ENCODE data around the gene XRCC4. TPM values are rescaled to one million over a fixed set of nuclear protein-coding genes. Genes with fewer than 3 reads are reported as not detected.

The XRCC4 gene
- total RNA-seq, 2 experiments from 2014 or later, result 12.8 to 12.9 TPM

DNA sequence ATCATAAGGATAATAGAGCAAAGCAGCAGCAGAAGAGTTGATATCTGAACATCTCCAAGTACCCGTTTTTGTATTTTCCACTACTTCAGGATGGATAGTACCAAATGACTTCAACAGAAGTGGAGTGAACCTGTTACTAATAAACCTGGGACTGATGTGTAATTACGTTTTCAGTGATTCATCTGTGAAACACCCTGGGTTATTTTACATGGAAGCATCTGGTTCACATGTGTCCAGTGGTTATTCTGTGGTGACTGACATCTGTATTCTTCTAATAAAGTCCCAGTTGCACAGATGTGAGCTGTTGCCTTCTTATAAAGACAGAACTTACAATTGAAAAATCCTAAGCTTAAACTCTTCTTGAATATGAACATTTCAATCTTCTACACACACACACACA is 254.5 kb downstream of the XRCC4 start:
- no peaks in the 10 kb centered on the region for H3K36me3 Mint-ChIP-seq (ENCODE audit: low read depth)
- CTCF ChIA-PET, result no interaction called here

DNA sequence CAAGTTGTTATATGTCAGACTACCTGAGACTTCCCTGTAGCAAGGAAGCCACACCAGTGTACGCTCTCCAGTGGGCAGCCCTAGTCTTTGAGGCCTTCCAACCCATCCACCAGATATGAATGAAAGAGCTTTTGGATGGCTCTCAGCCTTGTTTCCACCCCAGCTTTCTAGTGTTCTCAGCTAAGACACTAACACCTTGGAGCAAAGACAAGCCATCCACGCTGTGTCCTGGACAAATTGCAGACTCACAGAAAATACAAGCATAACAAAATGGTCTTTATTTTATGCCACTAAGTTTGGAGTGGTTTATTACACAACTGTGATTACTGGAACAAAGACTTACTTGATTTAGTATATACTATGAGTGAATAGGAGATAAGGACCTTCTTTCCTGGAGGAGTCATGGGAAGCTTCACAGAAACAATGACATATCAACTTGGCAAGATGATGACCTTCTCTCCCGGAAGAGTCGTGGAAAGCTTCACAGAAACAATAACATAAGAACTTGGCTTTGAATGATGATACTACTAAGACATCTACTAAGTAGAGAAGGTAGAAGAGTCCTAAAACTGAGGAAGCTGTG is 260.2 kb downstream of the XRCC4 start:
- CTCF ChIA-PET, result interaction anchor here (1.5 kb wide), 1 partner anchor 9 kb away, joined by 4 read pairs; no protein-coding TSS in a partner anchor
- POLR2A ChIA-PET, result no interaction called here
- DNase-seq (no peak), ATAC-seq (no peak)
- H3K27me3 Mint-ChIP-seq, result no peaks in the 10 kb centered on the region
- no peak overlapping the region for H3K27ac Mint-ChIP-seq
- peaks cover 12% of the 10 kb centered on the region for H3K4me1 Mint-ChIP-seq (ENCODE audit: low read depth)
- H3K4me3 Mint-ChIP-seq, result no peak overlapping the region
- H3K36me3 Mint-ChIP-seq (ENCODE audit: low read depth), result no peaks in the 10 kb centered on the region
- intact Hi-C loops (cut with micrococcal nuclease), result no loop called here
- no peaks in the 10 kb centered on the region for H3K9me3 Mint-ChIP-seq
- TF ChIP-seq, protein P1, sequence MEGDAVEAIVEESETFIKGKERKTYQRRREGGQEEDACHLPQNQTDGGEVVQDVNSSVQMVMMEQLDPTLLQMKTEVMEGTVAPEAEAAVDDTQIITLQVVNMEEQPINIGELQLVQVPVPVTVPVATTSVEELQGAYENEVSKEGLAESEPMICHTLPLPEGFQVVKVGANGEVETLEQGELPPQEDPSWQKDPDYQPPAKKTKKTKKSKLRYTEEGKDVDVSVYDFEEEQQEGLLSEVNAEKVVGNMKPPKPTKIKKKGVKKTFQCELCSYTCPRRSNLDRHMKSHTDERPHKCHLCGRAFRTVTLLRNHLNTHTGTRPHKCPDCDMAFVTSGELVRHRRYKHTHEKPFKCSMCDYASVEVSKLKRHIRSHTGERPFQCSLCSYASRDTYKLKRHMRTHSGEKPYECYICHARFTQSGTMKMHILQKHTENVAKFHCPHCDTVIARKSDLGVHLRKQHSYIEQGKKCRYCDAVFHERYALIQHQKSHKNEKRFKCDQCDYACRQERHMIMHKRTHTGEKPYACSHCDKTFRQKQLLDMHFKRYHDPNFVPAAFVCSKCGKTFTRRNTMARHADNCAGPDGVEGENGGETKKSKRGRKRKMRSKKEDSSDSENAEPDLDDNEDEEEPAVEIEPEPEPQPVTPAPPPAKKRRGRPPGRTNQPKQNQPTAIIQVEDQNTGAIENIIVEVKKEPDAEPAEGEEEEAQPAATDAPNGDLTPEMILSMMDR (IDR thresholded peaks at IDR 0.05), result no peak

More for the DNA sequence above, 254.5 kb downstream of the XRCC4 start:
- ATAC-seq (no peak), DNase-seq (no peak)
- Mint-ChIP-seq H3K27ac (no peak overlapping the region), H3K9me3 (no peaks in the 10 kb centered on the region), H3K4me3 (no peak overlapping the region), H3K27me3 (no peaks in the 10 kb centered on the region), H3K4me1 (ENCODE audit: low read depth) (no peaks in the 10 kb centered on the region)
- intact Hi-C loops (cut with micrococcal nuclease), result no loop called here
- POLR2A ChIA-PET, result no interaction called here
- TF ChIP-seq, protein P1 (IDR thresholded peaks at IDR 0.05), result no peak

DNA sequence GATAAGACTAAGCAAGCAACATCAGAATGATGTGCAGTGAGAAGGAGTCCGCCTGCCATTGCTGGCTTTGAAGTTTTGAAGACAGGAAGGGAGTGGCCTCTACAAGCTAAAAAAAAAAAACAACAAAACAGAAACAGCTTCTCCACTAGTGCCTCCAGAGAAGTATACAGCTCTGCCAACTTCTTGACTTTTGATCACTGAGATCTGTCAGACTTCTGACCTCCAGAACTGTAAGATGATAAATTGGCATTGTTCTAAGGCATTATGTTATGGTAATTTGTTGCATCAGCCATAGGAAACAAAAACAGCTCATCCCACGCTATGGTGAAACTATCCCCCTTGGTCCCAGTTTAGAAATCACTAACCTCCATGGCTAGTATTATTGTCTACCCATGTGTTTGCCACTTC is 263.2 kb downstream of the XRCC4 start:
- peak overlapping the region; percentile 16 for H3K27ac Mint-ChIP-seq
- ATAC-seq (peak; percentile 30), DNase-seq (no peak)
- ChIA-PET CTCF (interaction anchor here (1.1 kb wide), 1 partner anchor 31 kb away, joined by 3 read pairs; no protein-coding TSS in a partner anchor), POLR2A (no interaction called here)
- intact Hi-C loops (cut with micrococcal nuclease), result no loop called here
- H3K9me3 Mint-ChIP-seq, result no peaks in the 10 kb centered on the region
- no peaks in the 10 kb centered on the region for H3K36me3 Mint-ChIP-seq (ENCODE audit: low read depth)
- no peak overlapping the region for H3K4me3 Mint-ChIP-seq
- TF ChIP-seq, protein P1 (IDR thresholded peaks at IDR 0.05), result no peak
- H3K4me1 Mint-ChIP-seq (ENCODE audit: low read depth), result peaks cover 12% of the 10 kb centered on the region
- H3K27me3 Mint-ChIP-seq, result no peaks in the 10 kb centered on the region

DNA sequence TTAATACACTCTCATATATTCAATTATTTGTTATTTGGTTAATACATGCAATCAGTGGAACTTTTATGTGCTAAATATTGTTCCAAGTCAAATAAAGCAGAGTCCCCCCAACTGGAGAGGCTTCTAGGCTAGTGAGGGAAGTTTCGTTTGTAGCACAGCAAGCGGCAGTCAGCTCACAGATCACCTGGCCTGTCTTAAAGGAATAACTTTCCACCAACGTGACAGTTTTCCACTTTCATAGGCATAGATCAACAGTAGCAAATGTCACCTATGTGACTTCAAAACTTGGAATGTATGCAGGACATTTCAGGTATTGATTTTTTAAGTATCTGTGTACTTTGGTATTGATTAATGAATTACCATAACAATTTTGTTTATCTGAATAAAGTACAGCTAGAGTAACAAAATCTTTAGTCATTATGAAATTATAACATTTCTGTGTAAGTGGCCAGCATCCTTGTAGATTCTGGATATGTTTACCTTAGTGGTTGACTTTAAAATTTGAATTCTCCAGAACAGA is 264.5 kb downstream of the XRCC4 start:
- intact Hi-C loops (cut with micrococcal nuclease), result no loop called here
- ChIA-PET CTCF (no interaction called here), POLR2A (no interaction called here)
- DNase-seq, result no peak
- Mint-ChIP-seq H3K4me3 (no peak overlapping the region), H3K36me3 (ENCODE audit: low read depth) (no peaks in the 10 kb centered on the region), H3K4me1 (ENCODE audit: low read depth) (peaks cover 12% of the 10 kb centered on the region), H3K27ac (no peak overlapping the region), H3K27me3 (no peaks in the 10 kb centered on the region), H3K9me3 (no peaks in the 10 kb centered on the region)
- TF ChIP-seq, protein P1 (IDR thresholded peaks at IDR 0.05), result no peak
- no peak for ATAC-seq

DNA sequence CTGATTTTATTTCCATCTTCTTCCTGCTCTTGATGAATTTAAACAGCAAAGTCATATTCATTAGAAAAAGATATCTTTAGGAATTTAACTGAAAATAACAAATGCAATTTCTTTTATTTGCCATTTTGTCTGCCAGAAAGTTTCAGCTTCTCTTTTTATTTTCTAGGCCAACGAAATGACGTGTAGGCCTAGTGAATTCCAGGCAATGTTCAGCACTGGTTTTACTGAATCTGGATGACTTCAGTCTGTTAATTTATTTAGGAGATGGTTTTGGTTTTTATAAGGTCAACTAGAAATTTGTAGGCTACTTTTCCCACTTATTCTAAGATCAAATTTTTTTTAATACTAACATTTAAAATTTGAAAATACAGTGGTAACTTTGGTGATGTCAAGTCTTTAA is 265.1 kb downstream of the XRCC4 start:
- CTCF ChIA-PET, result no interaction called here
- intact Hi-C loops (cut with micrococcal nuclease), result no loop called here
- ATAC-seq, result no peak

More for the DNA sequence above, 265.1 kb downstream of the XRCC4 start:
- Mint-ChIP-seq H3K27ac (no peak overlapping the region), H3K9me3 (peaks cover 4% of the 10 kb centered on the region), H3K4me3 (no peak overlapping the region), H3K27me3 (no peaks in the 10 kb centered on the region), H3K4me1 (ENCODE audit: low read depth) (peaks cover 12% of the 10 kb centered on the region), H3K36me3 (ENCODE audit: low read depth) (peaks cover 4% of the 10 kb centered on the region)
- no peak for DNase-seq
- TF ChIP-seq, protein P1 (IDR thresholded peaks at IDR 0.05), result no peak
- POLR2A ChIA-PET, result no interaction called here
